G401 (cell line): ENCODE results near the gene SERGEF. TPM values are rescaled to one million over a fixed set of nuclear protein-coding genes. Genes with fewer than 3 reads are reported as not detected.

Experiments used
- DNase-seq: peaks from one replicate; pipeline ENCODE4 v3.0.0-alpha.2; 2015; ENCODE audit warnings: low spot score
- in situ Hi-C: cut with HindIII; loops from 2 replicates; pipeline ENCODE4 v1.10.0; 2016; ENCODE audit warnings: low sequenced_read_pairs, mixed read lengths
- total RNA-seq: library from RNA; depleted of rRNA; stranded (reverse); fragments of >200 nt; shearing (Covaris generic); gene quantifications from 2 replicates; pipeline ENCODE4 v1.2.3, GENCODE V29; 2014

Gene SERGEF
- total RNA-seq, 1 experiment from 2014 or later: 28.2 TPM

DNA sequence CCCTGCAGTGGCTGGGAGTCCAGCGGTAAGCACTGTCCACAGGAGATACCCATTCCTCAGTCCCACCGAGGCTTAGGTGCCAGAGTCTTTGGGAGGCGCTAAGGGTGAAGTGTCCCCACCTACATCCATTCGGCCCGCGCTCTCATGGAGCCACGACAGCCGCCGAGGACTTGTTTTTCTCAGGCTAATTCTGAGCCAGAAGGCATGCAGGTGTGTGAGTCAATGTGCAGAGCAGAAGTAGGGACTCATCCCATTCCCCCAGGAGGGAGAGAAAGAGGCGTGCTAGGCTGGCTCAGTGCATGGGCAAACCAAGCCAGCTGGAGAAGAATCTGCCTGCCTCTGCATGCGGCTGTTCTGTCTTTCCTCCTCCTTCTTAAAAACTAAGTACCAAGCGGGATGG is 231.6 kb downstream of the SERGEF start:
- peak; percentile 65 for DNase-seq
- in situ Hi-C loops: no loop called here

DNA sequence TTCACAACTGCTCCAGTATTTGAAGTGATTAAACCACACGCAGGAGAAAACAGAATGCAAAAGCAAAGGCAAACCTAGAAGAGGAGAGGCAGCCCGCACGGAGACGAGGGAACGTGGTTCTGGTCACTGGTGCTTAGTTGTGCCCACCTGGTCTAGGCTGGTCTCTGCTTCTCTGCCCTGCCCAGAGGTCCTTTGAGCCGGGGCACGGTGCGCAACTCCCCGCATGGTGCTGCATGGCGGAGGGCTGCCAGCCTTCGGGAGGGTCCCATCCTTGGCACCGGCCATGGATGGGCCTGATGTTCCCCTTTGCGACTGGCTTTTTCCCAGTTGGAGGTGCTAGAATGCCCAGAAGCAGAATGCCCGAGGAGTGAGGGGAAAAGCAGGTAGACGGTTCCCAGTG is 232.2 kb downstream of the SERGEF start:
- in situ Hi-C loops: no loop called here
- DNase-seq: no peak

DNA sequence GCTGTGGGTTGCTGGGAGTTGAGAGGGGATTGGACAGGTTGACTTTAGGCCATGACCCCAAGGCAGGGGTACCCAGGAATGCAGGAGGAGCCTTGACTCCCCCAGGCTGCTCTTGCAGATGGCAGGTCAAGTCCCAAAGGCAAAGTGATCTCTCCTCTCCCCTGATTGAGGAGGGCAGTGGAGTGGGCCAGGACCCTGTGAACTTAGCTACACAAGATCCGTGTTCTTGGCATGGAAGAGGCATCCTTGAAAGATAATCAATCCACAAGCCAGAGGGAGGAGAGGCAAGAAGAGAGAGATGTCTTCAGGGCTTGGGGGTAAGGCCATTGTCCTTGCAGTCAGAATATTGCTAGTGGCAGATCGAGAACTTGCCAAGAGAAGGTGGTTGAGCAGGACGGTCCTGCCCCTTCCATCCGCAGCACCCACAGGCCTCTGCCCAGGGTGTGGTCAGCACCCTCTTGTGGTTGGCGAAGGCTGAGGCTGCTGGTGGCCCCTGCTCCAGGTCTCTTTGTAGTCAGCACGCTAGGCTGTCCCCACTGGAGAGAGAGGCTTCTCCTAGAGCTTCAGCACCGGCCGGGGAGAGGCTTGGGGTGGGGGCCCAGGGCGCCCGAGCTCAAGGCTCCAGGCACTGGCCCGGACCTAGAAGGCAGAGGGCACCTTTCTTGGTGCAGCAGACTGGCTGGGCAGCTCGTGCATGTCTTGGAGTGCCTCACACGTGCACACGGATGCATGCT is 232.8 kb downstream of the SERGEF start:
- no peak for DNase-seq
- in situ Hi-C loops: no loop called here

DNA sequence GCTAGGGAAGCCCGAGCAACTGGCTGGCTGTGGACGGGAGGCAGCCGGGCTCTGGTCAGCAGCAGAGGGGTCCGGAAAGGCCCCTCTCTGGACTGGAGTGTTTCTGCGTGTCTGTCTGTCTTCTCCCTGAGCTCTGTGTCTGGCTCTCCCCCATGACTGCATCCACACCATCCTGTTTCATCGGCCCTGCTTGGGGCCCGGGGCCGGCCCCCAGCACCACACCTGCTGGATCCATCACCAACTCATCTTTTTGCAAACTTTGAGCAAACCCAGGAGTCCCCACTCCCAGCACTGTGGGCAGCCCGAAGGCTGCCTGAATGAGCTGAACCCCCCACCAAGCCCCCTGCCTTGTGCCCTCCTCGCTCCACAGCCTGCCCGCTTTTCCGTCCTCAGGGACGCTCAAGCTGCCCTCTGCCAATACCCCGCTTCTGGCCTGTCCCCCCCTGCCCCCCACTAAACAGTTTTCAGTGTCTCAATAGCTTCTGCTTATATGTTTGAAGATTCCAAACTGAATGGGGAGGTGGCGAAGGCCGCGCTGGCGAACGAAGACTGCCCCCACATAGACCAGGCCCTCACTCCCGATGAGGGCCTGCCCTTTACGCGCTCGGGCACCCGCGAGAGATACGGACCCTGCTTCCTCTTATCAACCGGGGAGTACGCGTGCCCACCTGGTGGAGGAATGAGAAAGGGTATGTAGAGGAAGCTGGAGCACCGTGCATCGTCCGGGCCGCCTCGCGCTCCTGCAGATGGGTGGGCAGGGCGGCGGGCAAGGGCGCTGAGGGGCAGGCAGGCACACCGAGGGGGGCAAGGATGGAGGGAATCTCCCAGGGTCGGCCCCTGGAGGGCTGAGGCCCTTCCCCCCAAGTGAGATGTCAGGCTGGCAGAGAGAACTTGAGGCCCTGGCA is 233.6 kb downstream of the SERGEF start:
- no peak for DNase-seq
- in situ Hi-C loops: no loop called here

DNA sequence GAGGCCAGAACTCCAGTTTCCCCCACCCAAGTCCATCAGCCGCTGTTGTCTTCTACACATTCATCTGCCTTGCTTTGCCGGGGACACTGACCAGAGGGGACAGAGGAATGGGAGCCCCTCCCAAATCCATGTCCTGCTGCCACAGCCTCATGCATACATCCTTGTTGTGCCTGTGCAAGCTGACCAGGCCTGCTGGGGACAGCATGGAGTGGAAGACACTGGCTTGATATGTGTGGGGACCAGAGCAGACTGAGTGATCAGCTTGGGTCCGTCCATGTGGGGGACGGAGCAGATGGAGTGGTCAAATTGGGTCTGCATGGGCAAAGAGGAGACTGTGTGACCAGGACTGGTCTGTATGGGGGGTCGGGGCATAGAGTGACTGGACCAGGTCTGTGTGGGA is 234.5 kb downstream of the SERGEF start:
- in situ Hi-C loops: no loop called here
- DNase-seq: no peak

DNA sequence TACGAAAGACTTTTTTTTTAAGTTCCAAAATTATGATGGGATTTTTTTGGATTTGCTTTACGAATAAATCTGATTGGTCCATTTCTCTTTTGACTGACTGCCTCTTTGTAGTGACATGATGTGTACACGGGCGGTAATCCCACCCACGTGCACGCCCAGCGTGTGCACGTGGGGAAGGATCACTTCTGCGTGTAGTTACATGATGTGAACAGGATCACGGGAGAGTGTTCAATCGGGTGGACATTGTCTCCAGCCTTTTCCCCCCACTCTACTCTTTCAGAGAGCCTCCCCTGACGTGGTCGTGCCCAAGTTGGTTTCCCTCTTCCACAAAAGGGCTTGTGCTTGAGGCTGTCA is 235.1 kb downstream of the SERGEF start:
- no peak for DNase-seq
- in situ Hi-C loops: no loop called here

DNA sequence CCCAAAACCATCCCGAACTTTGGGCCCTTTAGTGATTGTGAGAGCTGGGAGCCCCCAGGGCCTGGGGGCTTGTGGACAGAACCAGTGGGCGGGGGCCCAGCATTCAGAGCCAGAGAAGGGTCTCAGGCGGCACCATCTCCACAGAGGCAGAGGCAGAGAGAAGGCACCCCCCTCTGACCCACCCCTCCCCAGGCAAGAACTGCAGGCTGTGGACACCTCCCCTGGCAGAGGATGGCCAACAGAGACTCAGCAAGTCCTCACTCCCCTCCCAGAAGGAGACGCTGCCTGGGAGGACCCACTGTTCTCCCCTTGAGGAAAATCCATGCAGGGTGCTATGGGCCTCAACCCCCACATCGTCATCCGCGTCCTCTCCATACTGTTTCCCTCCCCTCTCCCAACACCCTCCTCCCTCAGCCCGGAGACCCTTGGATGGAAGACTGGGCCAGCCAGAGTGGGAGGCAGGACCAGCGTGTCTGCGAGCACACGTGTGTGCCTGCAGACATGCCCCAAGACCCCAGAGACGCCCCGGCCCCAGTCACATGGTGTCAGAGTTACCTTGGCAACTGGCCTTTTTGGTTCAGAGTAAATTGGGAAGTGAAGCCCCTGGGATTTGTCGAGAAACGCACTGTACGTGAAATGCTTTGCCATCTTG is 235.6 kb downstream of the SERGEF start:
- in situ Hi-C loops: no loop called here

DNA sequence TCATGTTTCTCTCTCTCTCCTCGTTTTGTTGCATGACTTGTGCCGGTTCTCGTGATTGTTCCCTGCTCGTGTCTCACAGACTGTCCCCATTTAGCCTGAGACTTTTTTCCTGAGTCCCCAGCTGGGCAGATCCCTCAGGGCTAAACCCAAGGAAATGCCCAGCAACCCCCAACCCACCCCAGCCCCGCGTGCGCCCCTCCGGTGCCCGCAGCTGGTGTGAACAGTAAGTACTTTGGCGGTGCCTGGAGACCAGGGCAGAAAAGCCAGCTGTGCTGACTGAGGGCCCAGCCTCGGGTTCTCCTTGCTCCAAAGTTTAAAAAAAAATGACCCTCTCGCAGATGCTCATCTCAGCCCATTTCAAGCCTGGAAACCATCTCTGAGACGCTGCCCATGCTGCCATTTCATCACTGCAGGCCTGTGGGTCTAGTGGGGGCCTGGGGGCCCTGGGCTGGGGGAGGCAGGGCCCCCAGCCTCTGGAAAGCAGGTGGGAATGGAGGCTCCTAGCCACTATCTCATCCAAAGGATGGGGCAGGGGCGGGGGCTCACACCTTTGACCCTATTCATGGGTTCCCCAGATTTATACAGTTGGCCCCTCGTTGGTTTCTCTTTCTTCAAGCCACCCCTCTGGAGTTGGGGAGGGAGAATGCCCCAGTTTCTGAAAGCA is 236.5 kb downstream of the SERGEF start:
- in situ Hi-C loops: no loop called here
- no peak for DNase-seq

More for the DNA sequence above, 235.6 kb downstream of the SERGEF start:
- DNase-seq: no peak

DNA sequence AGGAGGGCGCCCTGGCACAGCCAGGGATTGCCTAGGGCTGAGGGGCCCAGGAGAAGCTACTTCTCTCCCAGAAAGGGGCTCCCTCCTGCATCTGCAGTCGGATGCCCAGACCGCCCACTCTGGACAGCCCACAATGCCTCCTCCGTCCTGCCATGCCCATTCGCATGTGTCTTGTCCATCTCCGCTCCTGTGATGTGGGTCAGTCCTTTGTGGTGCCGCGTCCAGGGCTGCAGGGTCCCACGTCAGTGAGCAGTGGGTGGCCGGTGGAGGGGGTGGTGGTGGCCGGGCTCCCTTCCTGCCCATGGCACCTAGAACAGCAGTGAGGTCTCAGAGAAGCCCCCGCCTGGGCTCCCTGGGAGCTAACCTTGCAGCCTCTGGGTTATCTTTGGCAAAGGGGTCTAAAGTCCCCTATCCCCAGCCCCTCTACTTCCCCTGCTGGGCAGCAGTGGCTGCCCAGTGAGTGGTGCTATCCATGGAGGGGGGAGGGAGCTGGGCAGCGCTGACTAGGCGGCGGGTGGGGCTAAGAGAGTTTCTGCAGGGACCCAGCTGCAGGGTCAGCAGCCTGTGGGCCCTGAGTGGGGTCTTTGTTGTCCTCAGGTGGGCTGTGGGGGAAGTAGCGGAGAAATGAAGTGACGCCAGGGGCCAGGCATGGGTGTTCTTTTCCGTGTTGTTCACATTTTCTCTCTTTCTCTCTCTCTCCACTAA is 237.2 kb downstream of the SERGEF start:
- in situ Hi-C loops: no loop called here
- no peak for DNase-seq

DNA sequence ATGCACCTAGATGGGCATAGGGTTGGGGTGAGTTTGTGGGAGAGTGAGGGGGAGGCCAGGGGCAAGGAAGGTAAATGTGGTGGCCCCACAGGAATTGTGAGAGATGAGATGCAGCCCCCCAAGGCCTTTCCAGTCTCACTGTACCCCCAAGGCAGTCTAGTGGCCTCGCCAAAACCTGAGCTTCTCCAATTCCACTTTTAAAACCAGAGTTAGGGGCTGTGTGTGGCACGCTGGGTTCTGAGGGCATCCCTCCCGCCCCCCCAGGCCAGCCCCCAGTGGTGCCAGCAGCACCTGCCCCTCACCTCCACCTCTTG is 237.9 kb downstream of the SERGEF start:
- in situ Hi-C loops: no loop called here
- DNase-seq: no peak

DNA sequence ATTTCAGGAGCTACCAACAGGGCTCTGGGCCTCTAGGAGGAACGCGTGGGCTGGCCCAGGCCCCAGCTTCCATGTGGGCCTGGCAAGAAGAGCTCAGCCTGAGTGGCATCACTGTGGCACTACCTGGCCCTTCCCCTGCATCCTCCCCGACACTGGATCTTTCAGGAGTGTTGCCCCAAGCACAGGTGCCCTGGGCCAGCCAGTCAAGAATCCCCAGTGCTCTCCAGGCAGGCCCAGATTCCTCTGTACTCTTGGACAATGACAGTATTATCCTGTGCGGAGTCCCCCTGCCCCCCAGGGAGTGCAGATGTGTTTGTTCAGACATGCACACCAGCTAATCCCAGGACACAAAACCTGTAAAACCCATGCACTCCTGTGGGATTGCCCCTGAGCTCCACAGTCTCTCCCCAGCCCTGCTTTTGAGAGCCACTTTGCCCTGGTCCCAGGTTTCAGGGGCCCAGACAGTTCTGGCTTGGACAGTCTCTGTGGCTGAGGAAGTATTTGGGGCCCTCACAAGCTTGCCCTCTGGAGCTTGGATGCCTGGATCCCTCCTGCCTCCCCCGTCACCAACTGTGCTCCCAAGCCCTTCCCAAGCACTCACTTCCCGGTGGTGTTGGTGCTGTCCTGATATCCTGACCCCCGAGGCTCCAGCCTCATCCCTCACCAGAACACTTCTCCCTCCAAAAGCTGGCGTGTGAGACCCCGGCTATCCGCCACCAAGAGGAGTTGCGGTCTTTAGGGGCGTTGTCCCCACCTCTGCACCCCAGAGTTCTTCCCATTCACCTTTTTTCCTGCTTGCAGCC is 238.4 kb downstream of the SERGEF start:
- peak; percentile 63 for DNase-seq
- in situ Hi-C loops: no loop called here

DNA sequence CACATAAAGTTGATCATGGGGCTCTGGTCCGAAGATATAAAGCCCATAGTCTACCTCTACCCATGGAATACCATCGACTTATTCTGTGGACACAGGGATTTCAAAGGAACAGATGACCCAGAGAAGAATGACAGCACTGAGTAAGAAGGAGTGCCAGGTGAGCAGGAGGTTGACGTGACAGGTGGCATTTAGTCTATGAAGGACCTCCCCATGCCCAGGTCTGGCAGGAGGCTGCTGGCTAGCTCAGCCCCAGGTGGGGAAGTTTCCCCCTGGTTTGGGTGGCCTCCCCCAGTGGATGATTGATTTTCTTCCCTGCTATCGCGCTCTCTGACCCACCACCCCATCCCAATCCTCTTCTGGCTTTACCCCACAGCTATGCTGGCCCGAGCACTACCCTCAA is 239.2 kb downstream of the SERGEF start:
- DNase-seq: no peak
- in situ Hi-C loops: no loop called here

DNA sequence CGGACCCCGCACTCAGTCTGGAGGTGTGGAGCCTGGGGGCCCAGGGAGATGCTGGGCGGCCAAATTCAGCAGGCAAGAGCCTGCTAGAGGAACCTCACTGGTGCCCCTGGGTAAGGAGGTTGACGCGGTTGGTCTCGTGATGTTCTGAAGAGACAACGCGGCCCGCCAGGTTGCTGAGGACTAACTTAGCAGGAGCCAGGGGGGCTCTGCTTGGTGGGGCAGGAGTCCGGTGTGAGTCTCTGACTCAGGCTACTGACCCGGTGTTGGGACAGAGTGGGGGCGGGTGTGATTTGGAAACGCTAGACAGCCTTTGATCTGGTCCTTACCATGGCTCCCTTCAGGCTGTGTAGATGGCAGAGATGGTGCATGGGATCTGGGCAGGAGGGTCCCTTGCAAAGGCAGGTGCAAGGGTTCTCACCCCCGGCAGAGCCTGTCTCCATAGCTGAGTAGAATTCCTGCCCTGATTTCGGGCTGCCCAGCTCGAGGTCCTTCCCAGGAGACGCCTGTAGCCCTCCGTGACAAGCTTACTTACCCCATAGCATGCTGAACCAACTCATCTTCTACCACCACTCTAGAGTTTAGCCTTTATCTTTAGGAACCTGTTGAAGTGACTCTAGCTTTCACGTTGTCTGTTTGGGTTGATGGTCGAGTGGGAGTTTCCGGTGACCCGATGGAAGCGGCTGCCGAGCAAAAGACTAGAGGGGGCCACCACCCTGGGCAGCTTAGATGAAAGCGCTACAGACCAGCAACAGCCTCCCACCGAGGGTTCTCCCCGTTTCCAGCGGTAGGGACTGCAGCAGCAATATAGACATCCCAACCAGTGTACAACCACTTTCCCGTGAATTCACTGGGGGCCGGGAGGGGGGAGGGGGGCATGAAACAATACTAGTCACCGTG is 239.9 kb downstream of the SERGEF start:
- DNase-seq: no peak
- in situ Hi-C loops: no loop called here

DNA sequence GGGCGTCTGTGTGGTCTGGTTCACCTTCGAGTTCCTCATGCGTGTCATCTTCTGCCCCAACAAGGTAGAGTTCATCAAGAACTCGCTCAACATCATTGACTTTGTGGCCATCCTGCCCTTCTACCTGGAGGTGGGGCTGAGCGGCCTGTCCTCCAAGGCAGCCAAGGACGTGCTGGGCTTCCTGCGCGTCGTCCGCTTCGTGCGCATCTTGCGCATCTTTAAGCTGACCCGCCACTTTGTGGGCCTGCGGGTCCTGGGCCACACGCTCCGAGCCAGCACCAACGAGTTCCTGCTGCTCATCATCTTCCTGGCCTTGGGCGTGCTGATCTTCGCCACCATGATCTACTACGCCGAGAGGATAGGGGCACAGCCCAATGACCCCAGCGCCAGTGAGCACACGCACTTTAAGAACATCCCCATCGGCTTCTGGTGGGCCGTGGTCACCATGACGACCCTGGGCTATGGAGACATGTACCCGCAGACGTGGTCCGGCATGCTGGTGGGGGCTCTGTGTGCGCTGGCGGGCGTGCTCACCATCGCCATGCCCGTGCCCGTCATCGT is 240.9 kb downstream of the SERGEF start:
- no peak for DNase-seq
- in situ Hi-C loops: no loop called here

DNA sequence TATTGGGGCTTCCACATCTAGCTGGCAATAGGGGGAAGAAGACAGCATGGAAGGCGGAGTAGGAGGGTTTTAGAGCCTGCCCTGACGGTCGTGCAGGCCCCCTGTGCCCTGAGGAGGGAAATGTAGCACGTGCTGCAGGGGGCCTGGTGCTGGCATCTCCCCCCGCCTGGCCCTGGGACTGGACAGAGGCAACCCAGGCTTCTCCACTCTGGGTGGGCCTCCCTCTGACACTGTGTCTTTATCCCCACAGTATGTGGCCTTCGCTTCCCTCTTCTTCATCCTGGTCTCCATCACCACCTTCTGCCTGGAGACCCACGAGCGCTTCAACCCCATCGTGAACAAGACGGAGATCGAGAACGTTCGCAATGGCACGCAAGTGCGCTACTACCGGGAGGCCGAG is 241.4 kb downstream of the SERGEF start:
- in situ Hi-C loops: no loop called here
- no peak for DNase-seq

DNA sequence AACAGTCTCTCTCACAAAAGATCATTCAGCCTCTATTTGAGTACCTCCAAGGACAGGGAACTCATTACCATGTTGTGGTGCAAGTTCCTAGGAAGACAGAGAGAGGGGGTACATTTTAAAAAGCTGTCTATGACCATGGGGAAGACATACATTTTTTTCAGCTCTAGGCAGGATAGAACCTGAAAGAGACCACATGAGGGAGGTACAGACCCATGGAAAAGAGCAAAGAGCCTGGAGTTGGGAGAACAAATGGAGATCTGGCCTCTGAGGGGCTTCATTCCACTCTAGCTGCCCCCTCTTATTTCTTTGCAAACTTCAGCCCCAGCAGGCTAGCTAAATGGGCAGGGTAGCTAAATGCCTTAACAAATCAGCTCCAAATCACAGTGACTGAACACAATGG is 241.9 kb downstream of the SERGEF start:
- no peak for DNase-seq
- in situ Hi-C loops: no loop called here

DNA sequence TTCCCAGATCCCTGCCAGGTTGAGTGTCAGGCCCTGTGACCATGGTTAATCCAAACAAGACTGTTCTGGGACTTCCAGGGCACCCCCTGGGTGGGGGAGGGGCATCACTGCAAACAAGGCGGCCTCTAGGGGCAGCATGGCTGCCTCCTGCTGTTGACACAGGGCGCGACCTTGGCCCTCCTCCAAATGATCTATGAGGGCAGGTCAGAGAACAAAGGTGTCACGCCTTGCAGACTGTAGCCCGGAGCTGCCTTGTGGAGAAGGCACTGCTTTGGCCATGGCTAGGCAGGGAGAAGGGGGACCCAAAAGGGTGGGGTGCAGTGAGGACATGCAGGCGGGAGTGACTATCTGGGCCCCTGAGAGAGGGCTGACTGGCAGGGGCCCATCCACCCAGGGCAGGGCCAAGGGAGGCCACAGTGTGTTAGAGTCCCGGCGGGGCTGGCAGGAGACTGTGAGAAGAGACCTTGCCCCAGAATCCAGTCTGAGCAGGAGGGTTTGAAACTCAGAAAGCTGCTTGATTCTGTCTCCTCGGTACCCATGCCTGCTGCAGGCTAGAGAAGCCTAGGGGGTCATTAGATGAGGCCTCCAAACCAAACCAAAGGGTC is 242.7 kb downstream of the SERGEF start:
- in situ Hi-C loops: no loop called here
- no peak for DNase-seq
